Endometrial microvascular endothelial cells (primary cell): ENCODE measurements around the gene PCYT1A. TPM values are rescaled to one million over a fixed set of nuclear protein-coding genes. Genes with fewer than 3 reads are reported as not detected.
"Not testable (repeated sequence)": the region's sequence is repeated elsewhere in the genome, so short reads cannot be mapped to it uniquely, and the experiment has no call there.

Experiments
- in situ Hi-C: cut with HindIII; loops from 2 replicates; pipeline ENCODE4 v1.10.0; 2017; ENCODE audit warnings: low sequenced_read_pairs, low pct_unique_long_range_greater_than_20kb; ENCODE audit errors: inconsistent ontology term
- total RNA-seq: library from RNA; depleted of rRNA; stranded (reverse); fragments of >200 nt; gene quantifications from one replicate; pipeline ENCODE4 v1.2.3, GENCODE V29; 2015; ENCODE audit errors: inconsistent ontology term

PCYT1A gene
- total RNA-seq, 1 donor from 2014 or later, result 89.9 TPM

- in situ Hi-C loops, result no loop called here
Measured at GRCh38 chr3:196246612-196247308, 40.8 kb downstream of the PCYT1A start.

- in situ Hi-C loops, result not testable (repeated sequence)
Measured at GRCh38 chr3:196244166-196244565, 43.4 kb downstream of the PCYT1A start.

GRCh38 chr3:196241704-196242103, 45.8 kb downstream of the PCYT1A start:
- in situ Hi-C loops, result no loop called here

DNA sequence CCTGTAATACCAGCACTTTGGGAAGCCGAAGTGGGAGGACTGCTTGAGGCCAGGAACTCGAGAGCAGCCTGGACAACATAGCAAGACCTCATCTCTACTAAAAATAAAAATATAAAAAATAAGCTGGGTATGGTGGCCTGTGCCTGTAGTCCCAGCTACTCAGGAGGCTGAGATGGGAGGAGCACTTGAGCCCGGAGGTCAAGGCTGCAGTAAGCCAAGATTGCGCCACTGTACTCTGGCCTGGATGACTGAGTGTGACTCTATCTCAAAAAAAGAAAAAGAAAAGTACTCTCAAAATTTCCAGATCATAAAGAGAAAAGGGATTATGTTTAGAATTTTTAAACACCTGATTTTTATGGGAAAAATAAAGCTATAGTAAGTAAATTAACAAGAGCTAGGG, 47.1 kb downstream of the PCYT1A start:
- in situ Hi-C loops, result no loop called here

- in situ Hi-C loops, result no loop called here
Measured at GRCh38 chr3:196238612-196239560, 48.6 kb downstream of the PCYT1A start.

GRCh38 chr3:196237203-196237602, 50.3 kb downstream of the PCYT1A start:
- in situ Hi-C loops, result no loop called here

DNA sequence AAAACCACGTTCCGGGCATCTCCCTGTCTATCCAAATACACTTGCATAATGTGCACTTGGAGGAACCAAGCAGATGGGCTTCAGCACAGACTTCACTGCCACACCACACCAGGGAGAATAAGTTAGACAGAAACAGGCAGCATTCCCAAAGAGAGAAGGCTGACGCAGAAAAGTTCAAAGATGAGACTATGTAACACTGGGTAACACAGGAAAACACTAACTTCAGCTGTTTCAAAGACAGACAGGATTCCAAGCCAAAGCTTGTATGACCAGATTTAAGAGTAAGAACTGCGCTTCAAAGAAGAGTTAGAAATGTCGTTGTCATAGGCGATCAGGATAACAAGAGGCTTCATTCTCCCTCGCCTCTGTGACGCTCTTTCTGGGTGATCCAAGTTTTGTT, 51.3 kb downstream of the PCYT1A start:
- in situ Hi-C loops, result no loop called here

GRCh38 chr3:196235452-196236122, 51.9 kb downstream of the PCYT1A start:
- in situ Hi-C loops, result no loop called here

GRCh38 chr3:196232882-196233251, 54.7 kb downstream of the PCYT1A start:
- in situ Hi-C loops, result no loop called here

DNA sequence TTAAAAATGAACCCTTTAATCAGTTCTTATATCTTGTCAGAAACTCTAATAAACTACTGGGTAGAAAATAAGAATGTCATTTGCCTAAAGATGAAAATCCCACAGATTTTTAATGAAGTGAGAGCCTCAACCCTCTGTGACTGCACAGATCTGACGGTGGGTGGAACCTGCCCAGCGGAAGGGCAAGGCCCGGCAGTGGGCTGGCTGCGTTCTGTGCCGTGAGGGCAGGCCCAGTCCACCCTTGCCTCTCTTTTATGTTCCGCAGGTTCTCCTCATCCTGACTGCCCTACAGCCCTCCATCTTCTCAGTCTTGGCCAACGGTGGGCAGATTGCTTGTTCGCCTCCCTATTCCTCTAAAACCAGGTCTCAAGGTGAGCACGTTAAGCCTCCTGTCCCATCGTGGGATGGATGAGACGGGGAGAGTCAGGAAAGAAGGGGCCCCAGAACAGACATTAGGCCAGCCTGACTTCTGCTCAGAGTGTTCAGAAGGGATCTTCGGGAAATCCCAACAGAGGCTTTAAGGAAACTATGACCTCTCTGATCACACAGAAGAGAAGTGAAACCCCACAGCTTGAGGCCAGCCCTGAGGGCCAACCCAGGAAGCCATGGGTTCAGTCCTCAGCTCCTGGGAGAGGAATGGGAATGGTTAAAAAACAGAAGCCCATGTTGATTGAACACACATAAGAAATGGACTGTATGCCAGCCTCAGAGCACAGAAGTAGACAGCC, 55.2 kb downstream of the PCYT1A start:
- in situ Hi-C loops, result no loop called here

GRCh38 chr3:196227629-196228493, 59.7 kb downstream of the PCYT1A start:
- in situ Hi-C loops, result no loop called here

DNA sequence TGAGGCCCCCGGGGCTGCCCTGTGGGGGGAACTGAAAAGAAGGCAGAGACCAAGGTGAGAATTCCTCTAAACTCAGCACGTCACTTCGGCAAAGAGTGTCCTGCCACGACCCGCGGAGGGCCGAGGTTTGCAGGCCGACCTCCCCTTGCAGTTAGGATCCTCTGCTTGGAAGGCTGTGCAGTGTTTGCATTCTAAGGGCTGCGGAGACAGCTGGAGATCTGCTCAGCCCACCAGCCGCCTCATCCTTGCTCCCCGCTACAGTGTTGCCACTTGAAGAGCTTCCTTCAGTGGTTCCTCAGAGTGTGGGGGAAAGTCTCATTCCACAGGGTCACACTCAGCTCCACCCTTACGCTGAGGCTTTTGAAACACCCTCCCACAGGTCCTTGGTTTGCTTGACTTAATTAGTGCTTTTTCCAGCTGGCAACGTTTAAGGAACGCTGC, 60.4 kb downstream of the PCYT1A start:
- in situ Hi-C loops, result no loop called here

GRCh38 chr3:196225763-196226364, 61.7 kb downstream of the PCYT1A start:
- in situ Hi-C loops, result no loop called here

DNA sequence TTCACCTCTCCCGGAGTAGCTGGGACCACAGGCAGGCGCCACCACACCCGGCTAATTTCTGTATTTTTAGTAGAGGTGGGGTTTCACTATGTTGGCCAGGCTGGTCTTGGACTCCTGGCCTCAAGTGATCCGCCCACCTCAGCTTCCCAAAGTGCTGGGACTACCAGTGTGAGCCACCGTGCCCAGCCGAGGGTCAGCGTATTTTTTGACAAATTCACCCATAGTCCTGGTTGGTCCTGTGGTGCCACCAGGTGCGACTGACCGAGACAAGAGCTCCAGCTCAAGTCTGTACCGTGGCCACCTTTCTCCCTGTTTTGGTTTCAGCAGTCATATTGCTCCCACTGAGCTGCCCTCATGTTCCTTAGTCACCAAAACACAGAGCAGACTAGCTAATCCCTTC, 62.4 kb downstream of the PCYT1A start:
- in situ Hi-C loops, result no loop called here

- in situ Hi-C loops, result no loop called here
Measured at GRCh38 chr3:196222876-196223595, 64.5 kb downstream of the PCYT1A start.

GRCh38 chr3:196220991-196221390, 66.5 kb downstream of the PCYT1A start:
- in situ Hi-C loops, result no loop called here

DNA sequence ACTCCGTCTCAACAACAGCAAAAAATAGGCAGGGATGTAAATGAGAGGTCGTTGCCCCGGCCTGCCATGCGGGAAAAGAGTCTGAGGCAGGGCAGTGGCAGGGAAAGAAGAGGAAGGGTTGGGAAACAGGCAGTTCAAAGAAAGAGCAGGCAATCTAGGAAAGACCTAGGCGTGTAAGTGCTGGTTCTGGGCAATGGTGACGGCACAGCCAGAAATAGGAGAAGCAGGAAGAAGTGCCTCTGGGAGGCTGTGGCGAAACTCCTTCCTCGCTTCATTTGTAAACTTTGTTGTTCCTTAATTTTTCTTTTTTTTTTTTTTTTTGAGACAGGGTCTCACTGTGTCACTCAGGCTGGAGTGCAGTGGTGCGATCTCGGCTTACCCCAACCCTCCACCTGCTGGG, 66.9 kb downstream of the PCYT1A start:
- in situ Hi-C loops, result no loop called here
